Measurements from ENCODE around the gene GRM8.

The GRM8 gene

GRCh38 chr7:126462405-126462804, 790.3 kb downstream of the GRM8 start:
- no peak overlapping the region for H3K4me2 ChIP-seq (ENCODE audit: low read length, poor library complexity, severe bottlenecking)
- no peak overlapping the region for H2BK15ac ChIP-seq (ENCODE audit: low read depth, poor library complexity, severe bottlenecking)
- H3K18ac ChIP-seq (ENCODE audit: low read depth in 1 of 2, low read length in 2 of 2): no peak overlapping the region
- H3K9ac ChIP-seq (ENCODE audit: low read length): no peak overlapping the region
- no peak overlapping the region for H2BK12ac ChIP-seq (ENCODE audit: low read length in 2 of 2)
- no peaks in the 10 kb centered on the region for H3K4me1 ChIP-seq (ENCODE audit: control insufficient read depth, insufficient read depth, low read depth, low read length)
- no peak overlapping the region for H3K23ac ChIP-seq (ENCODE audit: low read length in 2 of 2)
- peaks cover 9% of the 10 kb centered on the region for H3K9me3 ChIP-seq (ENCODE audit: control insufficient read depth, low read length)
- no peak overlapping the region for H2AK5ac ChIP-seq (ENCODE audit: low read length, severe bottlenecking)
- H4K8ac ChIP-seq (ENCODE audit: low read length): no peak overlapping the region
- H4K91ac ChIP-seq (ENCODE audit: low read length): no peak overlapping the region
- no peaks in the 10 kb centered on the region for H3K36me3 ChIP-seq (ENCODE audit: control insufficient read depth in 1 of 2, insufficient read depth in 2 of 2, low read depth in 1 of 2, low read length in 2 of 2)
- no peaks in the 10 kb centered on the region for H3K27me3 ChIP-seq (ENCODE audit: control insufficient read depth in 1 of 2, insufficient read depth in 1 of 2, low read length in 2 of 2)
- no peak for DNase-seq
- WGBS: no CpG with 5 or more reads among the region's 2 CpGs
- H3K4me3 ChIP-seq (ENCODE audit: insufficient read depth in 1 of 2, low read depth in 1 of 2, low read length in 2 of 2): no peak overlapping the region
- H3K27ac ChIP-seq (ENCODE audit: low read length, poor library complexity, severe bottlenecking): no peak overlapping the region
- H2BK120ac ChIP-seq (ENCODE audit: low read depth, low read length): no peak overlapping the region
- H2BK5ac ChIP-seq (ENCODE audit: low read depth, low read length, poor library complexity, severe bottlenecking): no peak overlapping the region
- no peak overlapping the region for H3K14ac ChIP-seq (ENCODE audit: low read length in 2 of 2)
- H3K4ac ChIP-seq (ENCODE audit: low read depth in 1 of 2, low read length in 2 of 2): no peak overlapping the region
- no peaks in the 10 kb centered on the region for H3K79me1 ChIP-seq (replicated peaks; ENCODE audit: low read length, poor library complexity, severe bottlenecking)
- no peak overlapping the region for H2AFZ ChIP-seq (ENCODE audit: low read depth, low read length)

GRCh38 chr7:126460664-126461063, 792.1 kb downstream of the GRM8 start:
- Histone ChIP-seq H3K36me3 (ENCODE audit: control insufficient read depth in 1 of 2, insufficient read depth in 2 of 2, low read depth in 1 of 2, low read length in 2 of 2) (no peaks in the 10 kb centered on the region), H3K4me3 (ENCODE audit: insufficient read depth in 1 of 2, low read depth in 1 of 2, low read length in 2 of 2) (no peak overlapping the region), H3K18ac (ENCODE audit: low read depth in 1 of 2, low read length in 2 of 2) (no peak overlapping the region), H2BK15ac (ENCODE audit: low read depth, poor library complexity, severe bottlenecking) (no peak overlapping the region), H3K4me2 (ENCODE audit: low read length, poor library complexity, severe bottlenecking) (no peak overlapping the region), H2BK5ac (ENCODE audit: low read depth, low read length, poor library complexity, severe bottlenecking) (no peak overlapping the region), H2BK120ac (ENCODE audit: low read depth, low read length) (no peak overlapping the region), H4K8ac (ENCODE audit: low read length) (no peak overlapping the region), H3K4me1 (ENCODE audit: control insufficient read depth, insufficient read depth, low read depth, low read length) (no peaks in the 10 kb centered on the region), H2AK5ac (ENCODE audit: low read length, severe bottlenecking) (no peak overlapping the region), H3K4ac (ENCODE audit: low read depth in 1 of 2, low read length in 2 of 2) (no peak overlapping the region), H3K27me3 (ENCODE audit: control insufficient read depth in 1 of 2, insufficient read depth in 1 of 2, low read length in 2 of 2) (no peaks in the 10 kb centered on the region), H3K14ac (ENCODE audit: low read length in 2 of 2) (no peak overlapping the region), H3K27ac (ENCODE audit: low read length, poor library complexity, severe bottlenecking) (no peak overlapping the region), H3K9me3 (ENCODE audit: control insufficient read depth, low read length) (peaks cover 9% of the 10 kb centered on the region), H3K79me1 (replicated peaks; ENCODE audit: low read length, poor library complexity, severe bottlenecking) (no peaks in the 10 kb centered on the region), H3K23ac (ENCODE audit: low read length in 2 of 2) (no peak overlapping the region), H3K9ac (ENCODE audit: low read length) (no peak overlapping the region), H2AFZ (ENCODE audit: low read depth, low read length) (no peak overlapping the region), H4K91ac (ENCODE audit: low read length) (no peak overlapping the region), H2BK12ac (ENCODE audit: low read length in 2 of 2) (no peak overlapping the region)
- no peak for DNase-seq
- 58% methylated on average over 2 of the region's 2 CpGs for WGBS

GRCh38 chr7:126453104-126453503, 799.6 kb downstream of the GRM8 start:
- Histone ChIP-seq H3K4me2 (ENCODE audit: low read length, poor library complexity, severe bottlenecking) (no peak overlapping the region), H2BK15ac (ENCODE audit: low read depth, poor library complexity, severe bottlenecking) (no peak overlapping the region), H2BK5ac (ENCODE audit: low read depth, low read length, poor library complexity, severe bottlenecking) (no peak overlapping the region), H3K79me1 (replicated peaks; ENCODE audit: low read length, poor library complexity, severe bottlenecking) (no peaks in the 10 kb centered on the region), H2AFZ (ENCODE audit: low read depth, low read length) (no peak overlapping the region), H3K9me3 (ENCODE audit: control insufficient read depth, low read length) (peaks cover 2% of the 10 kb centered on the region), H3K23ac (ENCODE audit: low read length in 2 of 2) (no peak overlapping the region), H3K14ac (ENCODE audit: low read length in 2 of 2) (no peak overlapping the region), H3K27me3 (ENCODE audit: control insufficient read depth in 1 of 2, insufficient read depth in 1 of 2, low read length in 2 of 2) (no peaks in the 10 kb centered on the region), H2BK120ac (ENCODE audit: low read depth, low read length) (no peak overlapping the region), H3K18ac (ENCODE audit: low read depth in 1 of 2, low read length in 2 of 2) (no peak overlapping the region), H2BK12ac (ENCODE audit: low read length in 2 of 2) (no peak overlapping the region), H2AK5ac (ENCODE audit: low read length, severe bottlenecking) (no peak overlapping the region), H3K4me1 (ENCODE audit: control insufficient read depth, insufficient read depth, low read depth, low read length) (no peaks in the 10 kb centered on the region), H3K36me3 (ENCODE audit: control insufficient read depth in 1 of 2, insufficient read depth in 2 of 2, low read depth in 1 of 2, low read length in 2 of 2) (no peaks in the 10 kb centered on the region), H3K4me3 (ENCODE audit: insufficient read depth in 1 of 2, low read depth in 1 of 2, low read length in 2 of 2) (no peak overlapping the region), H3K27ac (ENCODE audit: low read length, poor library complexity, severe bottlenecking) (no peak overlapping the region), H3K4ac (ENCODE audit: low read depth in 1 of 2, low read length in 2 of 2) (no peak overlapping the region), H4K8ac (ENCODE audit: low read length) (no peak overlapping the region), H3K9ac (ENCODE audit: low read length) (no peak overlapping the region), H4K91ac (ENCODE audit: low read length) (no peak overlapping the region)
- WGBS: 76% methylated on average over 2 of the region's 3 CpGs
- no peak for DNase-seq

GRCh38 chr7:126450269-126450671, 802.5 kb downstream of the GRM8 start:
- WGBS: 54% methylated on average over 4 of the region's 4 CpGs
- DNase-seq: no peak
- Histone ChIP-seq H3K18ac (ENCODE audit: low read depth in 1 of 2, low read length in 2 of 2) (no peak overlapping the region), H3K79me1 (replicated peaks; ENCODE audit: low read length, poor library complexity, severe bottlenecking) (no peaks in the 10 kb centered on the region), H3K23ac (ENCODE audit: low read length in 2 of 2) (no peak overlapping the region), H3K9me3 (ENCODE audit: control insufficient read depth, low read length) (peaks cover 2% of the 10 kb centered on the region), H2BK120ac (ENCODE audit: low read depth, low read length) (no peak overlapping the region), H2BK5ac (ENCODE audit: low read depth, low read length, poor library complexity, severe bottlenecking) (no peak overlapping the region), H3K14ac (ENCODE audit: low read length in 2 of 2) (no peak overlapping the region), H3K27ac (ENCODE audit: low read length, poor library complexity, severe bottlenecking) (no peak overlapping the region), H2AFZ (ENCODE audit: low read depth, low read length) (no peak overlapping the region), H4K91ac (ENCODE audit: low read length) (no peak overlapping the region), H2AK5ac (ENCODE audit: low read length, severe bottlenecking) (no peak overlapping the region), H3K4me3 (ENCODE audit: insufficient read depth in 1 of 2, low read depth in 1 of 2, low read length in 2 of 2) (no peak overlapping the region), H3K4me1 (ENCODE audit: control insufficient read depth, insufficient read depth, low read depth, low read length) (no peaks in the 10 kb centered on the region), H3K36me3 (ENCODE audit: control insufficient read depth in 1 of 2, insufficient read depth in 2 of 2, low read depth in 1 of 2, low read length in 2 of 2) (no peaks in the 10 kb centered on the region), H2BK12ac (ENCODE audit: low read length in 2 of 2) (no peak overlapping the region), H2BK15ac (ENCODE audit: low read depth, poor library complexity, severe bottlenecking) (no peak overlapping the region), H3K27me3 (ENCODE audit: control insufficient read depth in 1 of 2, insufficient read depth in 1 of 2, low read length in 2 of 2) (no peaks in the 10 kb centered on the region), H4K8ac (ENCODE audit: low read length) (no peak overlapping the region), H3K4ac (ENCODE audit: low read depth in 1 of 2, low read length in 2 of 2) (no peak overlapping the region), H3K4me2 (ENCODE audit: low read length, poor library complexity, severe bottlenecking) (no peak overlapping the region), H3K9ac (ENCODE audit: low read length) (no peak overlapping the region)

All from mesenchymal stem cell (in vitro differentiated cells and primary cell).